ENCODE measurements around the gene CDC23.
A peak's percentile ranks its signal among the peaks of the same experiment; 100 is the strongest.
"Not testable (repeated sequence)": the region's sequence is repeated elsewhere in the genome, so short reads cannot be mapped to it uniquely, and the experiment has no call there.

Gene CDC23

GRCh38 chr5:138180841-138181240 is 32.3 kb downstream of the CDC23 start:
- ATAC-seq (replicated peaks) (no peak), DNase-seq (no peak)
- H3K4me1 Mint-ChIP-seq = peaks cover 4 to 16% of the 10 kb centered on the region in 2 donors
- H3K27me3 Mint-ChIP-seq = no peaks in the 10 kb centered on the region
- no peaks in the 10 kb centered on the region for H3K9me3 Mint-ChIP-seq
- H3K4me3 Mint-ChIP-seq = no peak overlapping the region
- H3K27ac Mint-ChIP-seq = no peak overlapping the region
- peaks cover 7 to 8% of the 10 kb centered on the region in 2 donors for H3K36me3 Mint-ChIP-seq

GRCh38 chr5:138180183-138180782 is 32.8 kb downstream of the CDC23 start:
- peak overlapping the region in 1 of 2 donors; percentile 44 for H3K4me3 Mint-ChIP-seq
- H3K4me1 Mint-ChIP-seq = peaks cover 0 to 10% of the 10 kb centered on the region in 2 donors
- peaks cover 7 to 8% of the 10 kb centered on the region in 2 donors for H3K36me3 Mint-ChIP-seq
- DNase-seq (no peak), ATAC-seq (replicated peaks) (no peak)
- no peaks in the 10 kb centered on the region for H3K9me3 Mint-ChIP-seq
- H3K27me3 Mint-ChIP-seq = no peaks in the 10 kb centered on the region
- no peak overlapping the region for H3K27ac Mint-ChIP-seq

GRCh38 chr5:138179277-138179857 is 33.8 kb downstream of the CDC23 start:
- Mint-ChIP-seq H3K9me3 (no peaks in the 10 kb centered on the region), H3K36me3 (peaks cover 4 to 5% of the 10 kb centered on the region in 2 donors), H3K4me1 (peaks cover 0 to 9% of the 10 kb centered on the region in 2 donors), H3K27ac (no peak overlapping the region), H3K4me3 (no peak overlapping the region), H3K27me3 (no peaks in the 10 kb centered on the region)
- DNase-seq (no peak), ATAC-seq (replicated peaks) (no peak)

- peak; percentile 87 to 89 for ATAC-seq (replicated peaks)
- Mint-ChIP-seq H3K9me3 (no peaks in the 10 kb centered on the region), H3K27me3 (no peaks in the 10 kb centered on the region), H3K27ac (no peak within 1 kb of the TSS), H3K36me3 (peaks cover 5 to 6% of the 10 kb centered on the region in 2 donors), H3K4me1 (peaks cover 0 to 10% of the 10 kb centered on the region in 2 donors), H3K4me3 (no peak within 1 kb of the TSS)
- peak; percentile 87 for DNase-seq
Observed at GRCh38 chr5:138178516-138179276, 34.4 kb downstream of the CDC23 start, which contains the start of the genes BRD8 and KIF20A. Gene BRD8, minus strand, starts transcription at chr5:138178630. Its CDS starts 16 bp downstream, at chr5:138178614. Gene KIF20A, plus strand, starts transcription at chr5:138179112. Its CDS starts 569 bp downstream, at chr5:138179681.

GRCh38 chr5:138177941-138178515 is 35.1 kb downstream of the CDC23 start:
- no peak overlapping the region for H3K4me3 Mint-ChIP-seq
- no peaks in the 10 kb centered on the region for H3K27me3 Mint-ChIP-seq
- peaks cover 0 to 14% of the 10 kb centered on the region in 2 donors for H3K4me1 Mint-ChIP-seq
- H3K27ac Mint-ChIP-seq = no peak overlapping the region
- DNase-seq (no peak), ATAC-seq (replicated peaks) (peak; percentile 46 to 47)
- H3K36me3 Mint-ChIP-seq = peaks cover 8 to 10% of the 10 kb centered on the region in 2 donors
- H3K9me3 Mint-ChIP-seq = no peaks in the 10 kb centered on the region

GRCh38 chr5:138170299-138170698 is 42.8 kb downstream of the CDC23 start:
- no peak for ATAC-seq (replicated peaks)
- no peak overlapping the region for H3K27ac Mint-ChIP-seq
- no peaks in the 10 kb centered on the region for H3K27me3 Mint-ChIP-seq
- DNase-seq = no peak
- peaks cover 1 to 9% of the 10 kb centered on the region in 2 donors for H3K4me1 Mint-ChIP-seq
- H3K36me3 Mint-ChIP-seq = peaks cover 49 to 60% of the 10 kb centered on the region in 2 donors
- no peaks in the 10 kb centered on the region for H3K9me3 Mint-ChIP-seq
- no peak overlapping the region for H3K4me3 Mint-ChIP-seq

- Mint-ChIP-seq H3K36me3 (peaks cover 56 to 68% of the 10 kb centered on the region in 2 donors), H3K4me3 (no peak overlapping the region), H3K9me3 (no peaks in the 10 kb centered on the region), H3K27me3 (no peaks in the 10 kb centered on the region), H3K27ac (no peak overlapping the region), H3K4me1 (peaks cover 1 to 9% of the 10 kb centered on the region in 2 donors)
- DNase-seq = no peak
- ATAC-seq (replicated peaks) = no peak
Observed at GRCh38 chr5:138169124-138169523, 44.0 kb downstream of the CDC23 start.

GRCh38 chr5:138163721-138164120 is 49.4 kb downstream of the CDC23 start:
- ATAC-seq (replicated peaks) (no peak), DNase-seq (no peak)
- Mint-ChIP-seq H3K4me3 (no peak overlapping the region), H3K4me1 (peaks cover 0 to 1% of the 10 kb centered on the region in 2 donors), H3K27ac (no peak overlapping the region), H3K36me3 (peaks cover 55 to 80% of the 10 kb centered on the region in 2 donors), H3K27me3 (no peaks in the 10 kb centered on the region), H3K9me3 (no peaks in the 10 kb centered on the region)

- Mint-ChIP-seq H3K4me3 (no peak overlapping the region), H3K27ac (no peak overlapping the region), H3K9me3 (no peaks in the 10 kb centered on the region), H3K27me3 (no peaks in the 10 kb centered on the region), H3K4me1 (peaks cover 0 to under 1% of the 10 kb centered on the region in 2 donors), H3K36me3 (peaks cover 56 to 76% of the 10 kb centered on the region in 2 donors)
- ATAC-seq (replicated peaks) (no peak), DNase-seq (no peak)
Observed at GRCh38 chr5:138160706-138161105, 52.4 kb downstream of the CDC23 start.

- Mint-ChIP-seq H3K36me3 (peaks cover 48 to 67% of the 10 kb centered on the region in 2 donors), H3K9me3 (no peaks in the 10 kb centered on the region), H3K4me3 (no peak overlapping the region), H3K4me1 (no peaks in the 10 kb centered on the region), H3K27me3 (no peaks in the 10 kb centered on the region), H3K27ac (no peak overlapping the region)
- no peak for DNase-seq
- ATAC-seq (replicated peaks) = no peak
Observed at GRCh38 chr5:138159666-138160065, 53.5 kb downstream of the CDC23 start.

GRCh38 chr5:138157626-138158025 is 55.5 kb downstream of the CDC23 start:
- Mint-ChIP-seq H3K9me3 (no peaks in the 10 kb centered on the region), H3K27ac (no peak overlapping the region), H3K4me3 (no peak overlapping the region), H3K36me3 (peaks cover 37 to 48% of the 10 kb centered on the region in 2 donors), H3K27me3 (no peaks in the 10 kb centered on the region), H3K4me1 (no peaks in the 10 kb centered on the region)
- no peak for DNase-seq
- ATAC-seq (replicated peaks) = no peak

- not testable (repeated sequence) for H3K4me3 Mint-ChIP-seq; H3K27me3 Mint-ChIP-seq; DNase-seq; ATAC-seq (replicated peaks); H3K9me3 Mint-ChIP-seq; H3K27ac Mint-ChIP-seq; H3K4me1 Mint-ChIP-seq
- peaks cover 35 to 40% of the 10 kb centered on the region in 2 donors for H3K36me3 Mint-ChIP-seq
Observed at GRCh38 chr5:138155977-138156376, 57.1 kb downstream of the CDC23 start.

- Mint-ChIP-seq H3K9me3 (no peaks in the 10 kb centered on the region), H3K4me3 (no peak overlapping the region), H3K27ac (no peak overlapping the region), H3K36me3 (no peaks in the 10 kb centered on the region), H3K27me3 (no peaks in the 10 kb centered on the region), H3K4me1 (no peaks in the 10 kb centered on the region)
- ATAC-seq (replicated peaks) (no peak), DNase-seq (no peak)
Observed at GRCh38 chr5:138149530-138149929, 63.6 kb downstream of the CDC23 start.

GRCh38 chr5:138148811-138149210 is 64.3 kb downstream of the CDC23 start:
- Mint-ChIP-seq H3K4me3 (no peak overlapping the region), H3K27ac (no peak overlapping the region), H3K9me3 (no peaks in the 10 kb centered on the region), H3K36me3 (peaks cover 0 to 3% of the 10 kb centered on the region in 2 donors), H3K4me1 (no peaks in the 10 kb centered on the region), H3K27me3 (no peaks in the 10 kb centered on the region)
- DNase-seq (no peak), ATAC-seq (replicated peaks) (no peak)
